Neural crest cell (in vitro differentiated cells): ENCODE measurements around the gene MAJIN. TPM values are rescaled to one million over a fixed set of nuclear protein-coding genes. Genes with fewer than 3 reads are reported as not detected.

Experiments
- DNase-seq: peaks from one replicate; pipeline ENCODE4 v3.0.0; 2021; ENCODE audit warnings: low read depth, mixed read lengths, low spot score
- H3K27ac Mint-ChIP-seq: one replicate; pipeline ENCODE4 v1.8.0; 2021; ENCODE audit warnings: mild to moderate bottlenecking, mixed read lengths; ENCODE audit not compliant: unreplicated experiment
- H3K27me3 Mint-ChIP-seq: 2 replicates; pipeline ENCODE4 v1.8.0; 2021; ENCODE audit warnings: low read depth, mild to moderate bottlenecking, mixed read lengths
- H3K36me3 Mint-ChIP-seq: 2 replicates; pipeline ENCODE4 v1.8.0; 2021; ENCODE audit warnings: low read depth, mild to moderate bottlenecking, mixed read lengths
- H3K4me1 Mint-ChIP-seq: 2 replicates; pipeline ENCODE4 v1.8.0; 2021; ENCODE audit warnings: mixed read lengths
- H3K4me3 Mint-ChIP-seq: one replicate; pipeline ENCODE4 v1.8.0; 2021; ENCODE audit warnings: mild to moderate bottlenecking, mixed read lengths
- H3K9me3 Mint-ChIP-seq: 2 replicates; pipeline ENCODE4 v1.8.0; 2021; ENCODE audit warnings: mixed read lengths
- total RNA-seq: library from RNA; stranded (reverse); gene quantifications from 2 replicates; pipeline ENCODE4 v1.2.1, GENCODE V29; 2021
- TF ChIP-seq, protein P1 (sequence below): fragments of 200-600 bp; sonication (generic); conservative IDR thresholded peaks from 2 replicates; pipeline ENCODE4 v1.5.0; 2021; ENCODE audit warnings: antibody characterized with exemption, mild to moderate bottlenecking

The MAJIN gene
- total RNA-seq, 1 donor from 2014 or later, result not detected

DNA sequence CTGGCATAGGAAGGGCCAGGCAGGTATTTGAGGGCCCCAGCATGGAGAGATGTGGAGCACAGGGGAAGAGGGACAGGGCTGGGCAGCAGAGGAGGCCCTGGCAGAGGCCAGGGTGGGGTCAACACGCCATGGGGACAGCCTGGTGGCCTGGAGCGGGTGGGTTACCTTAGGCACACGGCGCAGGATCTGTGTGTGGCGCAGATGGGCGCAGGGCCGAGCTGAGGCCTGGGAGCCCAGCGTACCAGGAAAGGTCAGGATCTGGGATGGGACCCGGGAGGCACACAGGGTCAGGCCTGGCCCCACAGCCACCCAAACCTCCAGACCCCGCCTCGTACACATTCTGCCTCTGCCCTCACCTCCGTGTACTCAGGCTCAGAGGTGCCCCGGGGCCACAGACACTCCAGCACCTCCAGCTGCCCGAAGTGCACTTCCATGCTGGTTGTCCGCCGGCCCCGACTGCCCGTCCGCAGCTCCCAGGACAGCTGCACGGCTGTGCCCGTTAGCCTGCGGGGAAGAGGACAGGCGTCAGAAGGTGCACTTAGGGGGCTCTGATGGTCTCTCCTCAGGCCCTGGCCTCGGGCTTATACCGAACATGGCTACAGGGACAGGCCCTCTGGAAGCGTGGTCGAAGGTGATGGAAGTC lies 61.3 kb downstream of the MAJIN start:
- H3K27ac Mint-ChIP-seq, result no peak overlapping the region
- no peaks in the 10 kb centered on the region for H3K4me1 Mint-ChIP-seq
- H3K4me3 Mint-ChIP-seq, result no peak overlapping the region
- H3K9me3 Mint-ChIP-seq, result no peaks in the 10 kb centered on the region
- no peak for DNase-seq
- TF ChIP-seq, protein P1, sequence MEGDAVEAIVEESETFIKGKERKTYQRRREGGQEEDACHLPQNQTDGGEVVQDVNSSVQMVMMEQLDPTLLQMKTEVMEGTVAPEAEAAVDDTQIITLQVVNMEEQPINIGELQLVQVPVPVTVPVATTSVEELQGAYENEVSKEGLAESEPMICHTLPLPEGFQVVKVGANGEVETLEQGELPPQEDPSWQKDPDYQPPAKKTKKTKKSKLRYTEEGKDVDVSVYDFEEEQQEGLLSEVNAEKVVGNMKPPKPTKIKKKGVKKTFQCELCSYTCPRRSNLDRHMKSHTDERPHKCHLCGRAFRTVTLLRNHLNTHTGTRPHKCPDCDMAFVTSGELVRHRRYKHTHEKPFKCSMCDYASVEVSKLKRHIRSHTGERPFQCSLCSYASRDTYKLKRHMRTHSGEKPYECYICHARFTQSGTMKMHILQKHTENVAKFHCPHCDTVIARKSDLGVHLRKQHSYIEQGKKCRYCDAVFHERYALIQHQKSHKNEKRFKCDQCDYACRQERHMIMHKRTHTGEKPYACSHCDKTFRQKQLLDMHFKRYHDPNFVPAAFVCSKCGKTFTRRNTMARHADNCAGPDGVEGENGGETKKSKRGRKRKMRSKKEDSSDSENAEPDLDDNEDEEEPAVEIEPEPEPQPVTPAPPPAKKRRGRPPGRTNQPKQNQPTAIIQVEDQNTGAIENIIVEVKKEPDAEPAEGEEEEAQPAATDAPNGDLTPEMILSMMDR, result no peak
- no peaks in the 10 kb centered on the region for H3K27me3 Mint-ChIP-seq
- H3K36me3 Mint-ChIP-seq, result no peaks in the 10 kb centered on the region

DNA sequence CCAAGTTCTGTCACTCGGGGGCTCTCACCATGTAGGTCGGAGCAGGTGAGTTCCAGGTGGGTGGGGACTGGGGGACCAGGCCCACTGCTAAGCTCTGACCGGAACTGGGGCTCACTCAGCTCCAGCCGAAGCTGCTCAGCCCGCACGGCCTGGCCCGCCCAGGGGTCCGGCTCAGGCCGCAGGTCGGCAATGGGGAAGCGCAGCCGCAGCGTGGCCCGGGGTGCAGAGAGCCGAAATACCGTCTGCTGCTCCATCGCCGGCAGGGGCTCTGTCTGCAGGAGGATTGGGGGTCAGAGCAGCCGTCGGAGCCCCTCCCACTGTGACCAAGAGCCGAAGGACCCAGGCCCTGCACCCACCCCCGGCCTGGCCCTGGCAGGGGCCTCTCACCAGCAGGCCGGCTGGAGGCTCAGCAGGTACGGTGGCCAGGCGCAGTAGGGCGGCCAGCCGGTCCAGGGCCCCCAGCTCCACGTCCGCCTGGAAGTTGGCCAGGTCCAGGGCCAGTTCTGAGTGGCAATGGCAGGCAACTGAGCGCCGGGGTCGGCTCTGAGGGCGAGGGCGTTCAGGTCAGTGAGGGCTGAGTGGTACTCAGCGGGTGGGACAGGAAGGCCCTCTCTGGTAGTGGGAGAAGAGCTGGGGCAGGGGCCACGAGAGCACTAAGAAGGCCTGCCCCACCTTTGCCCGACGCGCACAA lies 62.1 kb downstream of the MAJIN start:
- H3K36me3 Mint-ChIP-seq, result no peaks in the 10 kb centered on the region
- H3K4me1 Mint-ChIP-seq, result no peaks in the 10 kb centered on the region
- H3K9me3 Mint-ChIP-seq, result no peaks in the 10 kb centered on the region

DNA sequence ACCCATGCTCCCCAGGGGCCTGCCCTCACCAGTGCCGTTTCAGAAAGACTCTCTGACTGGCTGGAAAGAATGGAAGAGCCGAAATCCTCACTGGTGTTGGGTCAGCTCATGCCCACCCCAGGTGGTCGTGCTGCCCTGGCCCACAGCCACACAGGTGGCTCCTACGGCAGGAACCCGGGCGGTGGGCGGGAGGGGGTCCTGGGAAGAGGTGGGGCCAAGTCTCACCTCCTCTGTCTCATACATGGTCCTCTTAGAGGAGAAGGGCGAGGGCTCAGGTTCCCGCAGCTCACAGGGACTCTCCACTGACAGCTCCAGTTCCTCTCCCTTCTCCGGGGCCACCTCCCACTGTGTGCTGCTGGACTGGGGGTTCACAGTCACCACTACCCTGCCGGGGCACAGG lies 63.1 kb downstream of the MAJIN start:
- no peak for DNase-seq
- Mint-ChIP-seq H3K4me1 (no peaks in the 10 kb centered on the region), H3K9me3 (no peaks in the 10 kb centered on the region), H3K27me3 (no peaks in the 10 kb centered on the region), H3K27ac (no peak overlapping the region), H3K36me3 (no peaks in the 10 kb centered on the region), H3K4me3 (no peak overlapping the region)
- TF ChIP-seq, protein P1, result no peak

More for the DNA sequence above, 62.1 kb downstream of the MAJIN start:
- no peak overlapping the region for H3K27ac Mint-ChIP-seq
- TF ChIP-seq, protein P1, result no peak
- H3K4me3 Mint-ChIP-seq, result no peak overlapping the region
- DNase-seq, result no peak
- no peaks in the 10 kb centered on the region for H3K27me3 Mint-ChIP-seq

DNA sequence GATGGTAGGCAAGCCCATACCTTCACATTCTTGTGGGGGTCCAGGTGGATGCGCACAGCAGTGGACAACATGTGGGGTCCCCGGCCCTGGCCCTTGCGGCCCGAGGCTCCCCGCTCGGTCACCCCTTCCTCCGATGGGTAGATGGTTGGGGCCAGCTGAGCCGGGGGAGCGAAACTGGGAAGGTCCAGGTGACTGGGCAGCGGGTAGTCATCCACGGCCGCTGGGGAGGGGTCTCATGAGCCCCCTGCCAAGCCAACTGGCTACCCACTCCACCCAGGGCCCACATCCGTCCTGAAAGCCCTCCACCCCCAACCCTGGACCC lies 65.6 kb downstream of the MAJIN start:
- TF ChIP-seq, protein P1, result no peak
- Mint-ChIP-seq H3K4me3 (no peak overlapping the region), H3K27ac (no peak overlapping the region), H3K27me3 (no peaks in the 10 kb centered on the region), H3K36me3 (no peaks in the 10 kb centered on the region), H3K9me3 (no peaks in the 10 kb centered on the region), H3K4me1 (no peaks in the 10 kb centered on the region)
- DNase-seq, result no peak

DNA sequence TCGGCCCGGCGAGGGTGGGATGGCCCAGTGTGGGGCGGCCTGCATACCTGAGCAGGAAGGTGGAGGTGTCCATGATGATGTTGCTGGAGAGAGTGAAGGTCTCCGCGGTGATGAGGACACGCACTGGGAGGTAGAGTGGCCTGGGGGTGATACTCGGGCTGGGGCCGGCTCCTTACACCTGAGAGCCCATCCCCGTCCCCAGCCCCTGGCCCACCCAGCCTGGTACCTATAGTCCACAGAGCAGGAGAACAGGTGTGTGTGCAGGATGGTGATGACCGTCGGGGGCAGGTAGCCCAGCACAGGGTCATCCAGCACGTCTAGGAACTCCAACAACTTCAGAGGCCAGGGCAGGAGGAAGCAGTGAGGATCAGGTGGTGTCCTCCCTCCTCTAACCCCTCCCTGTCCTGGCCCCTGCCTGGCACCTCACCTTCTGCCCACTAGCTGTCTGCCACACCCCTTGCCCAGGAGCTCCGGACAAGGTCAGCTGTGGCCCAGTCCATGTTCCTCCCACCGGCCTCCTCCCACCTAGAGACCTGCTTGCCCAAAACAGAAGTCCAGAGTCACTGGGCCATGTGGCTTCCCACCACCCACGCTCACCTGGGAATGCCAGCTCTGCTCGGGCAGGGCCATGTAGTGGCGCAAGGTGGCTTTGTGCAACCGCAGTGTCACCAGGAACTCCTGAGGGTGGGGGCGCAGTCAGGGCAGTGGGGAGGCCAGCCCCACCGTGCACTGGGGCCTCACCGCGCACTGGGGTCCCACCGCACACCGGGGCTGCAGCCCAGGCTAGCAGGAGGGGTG lies 66.2 kb downstream of the MAJIN start:
- no peak overlapping the region for H3K4me3 Mint-ChIP-seq
- no peaks in the 10 kb centered on the region for H3K9me3 Mint-ChIP-seq
- no peaks in the 10 kb centered on the region for H3K36me3 Mint-ChIP-seq
- TF ChIP-seq, protein P1, result no peak
- DNase-seq, result no peak
- H3K4me1 Mint-ChIP-seq, result no peaks in the 10 kb centered on the region
- no peak overlapping the region for H3K27ac Mint-ChIP-seq
- H3K27me3 Mint-ChIP-seq, result no peaks in the 10 kb centered on the region
